Measurements from ENCODE around the gene TPCN2.

DNA sequence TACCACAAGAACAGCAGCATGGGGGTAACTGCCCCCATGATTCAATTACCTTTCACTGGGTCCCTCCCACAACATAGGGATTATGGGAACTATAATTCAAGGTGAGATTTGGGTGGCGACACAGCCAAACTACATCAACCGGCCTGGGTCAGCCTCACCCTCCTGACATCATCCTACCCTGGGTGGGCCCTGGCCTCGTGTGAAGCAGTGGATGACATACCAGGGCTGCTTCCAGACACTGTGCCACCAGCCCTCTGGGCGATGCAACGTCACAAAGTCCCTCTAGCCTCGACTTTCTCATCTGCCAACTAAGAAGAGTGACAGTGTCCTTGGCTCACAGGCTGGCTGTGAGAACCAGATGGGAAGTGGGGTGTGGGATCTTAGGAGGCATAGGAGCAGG, 8.7 kb upstream of the TPCN2 start:
- TF ChIP-seq CTCF (IDR thresholded peaks at IDR 0.05) (no peak), POLR2A (IDR thresholded peaks at IDR 0.05) (no peak)

Data from heart left ventricle (tissue), 13 donors.